ENCODE results near the gene SFMBT1. TPM values are rescaled to one million over a fixed set of nuclear protein-coding genes. Genes with fewer than 3 reads are reported as not detected.
A peak's percentile ranks its signal among the peaks of the same experiment; 100 is the strongest.

SFMBT1 gene
- polyA plus RNA-seq, 1 of the 3 experiments (the other 2 are of a cell fraction), result 0.72 TPM

DNA sequence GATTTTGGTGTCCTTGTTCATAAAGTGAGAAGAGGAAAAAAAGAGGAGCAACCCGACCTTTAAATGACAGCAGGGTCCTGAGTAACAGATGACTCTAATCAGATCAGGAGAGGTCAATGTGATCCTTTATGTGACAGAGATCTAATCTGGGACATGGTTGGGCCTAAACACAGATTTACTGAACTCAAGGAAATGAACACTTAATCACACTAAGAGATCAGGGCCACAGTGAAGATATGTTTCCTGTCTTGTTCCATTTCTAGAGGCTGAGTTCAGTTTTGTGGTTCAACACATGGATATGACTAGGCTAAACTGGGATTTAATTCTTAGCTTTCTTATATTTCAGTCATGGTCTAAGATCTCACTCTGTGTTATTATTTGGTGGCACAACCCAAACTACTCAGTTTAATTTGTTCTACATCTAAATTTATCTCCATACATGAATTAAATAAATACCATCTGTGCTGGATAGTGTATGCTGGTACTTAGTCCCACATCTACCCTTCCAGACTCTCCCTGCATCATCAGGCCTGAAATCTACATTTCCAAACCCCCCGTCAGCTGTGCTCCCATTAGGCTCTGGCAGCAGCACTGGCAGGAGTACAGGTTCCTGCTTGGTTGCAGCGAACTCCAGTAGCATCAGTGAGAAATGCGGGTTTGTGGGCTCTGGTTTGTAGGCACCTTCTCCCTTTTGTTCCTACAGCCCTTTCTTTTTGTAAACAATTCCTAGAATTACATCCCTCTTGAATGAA lies 22.6 kb downstream of the SFMBT1 start (continued):
- TF ChIP-seq, protein P1, sequence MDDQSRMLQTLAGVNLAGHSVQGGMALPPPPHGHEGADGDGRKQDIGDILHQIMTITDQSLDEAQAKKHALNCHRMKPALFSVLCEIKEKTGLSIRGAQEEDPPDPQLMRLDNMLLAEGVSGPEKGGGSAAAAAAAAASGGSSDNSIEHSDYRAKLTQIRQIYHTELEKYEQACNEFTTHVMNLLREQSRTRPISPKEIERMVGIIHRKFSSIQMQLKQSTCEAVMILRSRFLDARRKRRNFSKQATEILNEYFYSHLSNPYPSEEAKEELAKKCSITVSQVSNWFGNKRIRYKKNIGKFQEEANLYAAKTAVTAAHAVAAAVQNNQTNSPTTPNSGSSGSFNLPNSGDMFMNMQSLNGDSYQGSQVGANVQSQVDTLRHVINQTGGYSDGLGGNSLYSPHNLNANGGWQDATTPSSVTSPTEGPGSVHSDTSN (IDR thresholded peaks at IDR 0.05), result no peak
- TF ChIP-seq, protein P2, sequence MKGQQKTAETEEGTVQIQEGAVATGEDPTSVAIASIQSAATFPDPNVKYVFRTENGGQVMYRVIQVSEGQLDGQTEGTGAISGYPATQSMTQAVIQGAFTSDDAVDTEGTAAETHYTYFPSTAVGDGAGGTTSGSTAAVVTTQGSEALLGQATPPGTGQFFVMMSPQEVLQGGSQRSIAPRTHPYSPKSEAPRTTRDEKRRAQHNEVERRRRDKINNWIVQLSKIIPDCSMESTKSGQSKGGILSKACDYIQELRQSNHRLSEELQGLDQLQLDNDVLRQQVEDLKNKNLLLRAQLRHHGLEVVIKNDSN (IDR thresholded peaks at IDR 0.05; ENCODE audit: borderline replicate concordance, low read depth), result no peak
- TF ChIP-seq MEF2A (IDR thresholded peaks at IDR 0.05; ENCODE audit: borderline replicate concordance, low read depth) (no peak), NFIC (IDR thresholded peaks at IDR 0.05; ENCODE audit: borderline replicate concordance) (no peak), ELF1 (IDR thresholded peaks at IDR 0.05) (no peak), CHD2 (IDR thresholded peaks at IDR 0.05; ENCODE audit: low read length, partially characterized antibody) (no peak), NRF1 (IDR thresholded peaks at IDR 0.05; ENCODE audit: low read depth, low read length) (no peak), SIN3A (IDR thresholded peaks at IDR 0.05; ENCODE audit: borderline replicate concordance, low read depth, low read length) (no peak)
- TF ChIP-seq, protein P3, sequence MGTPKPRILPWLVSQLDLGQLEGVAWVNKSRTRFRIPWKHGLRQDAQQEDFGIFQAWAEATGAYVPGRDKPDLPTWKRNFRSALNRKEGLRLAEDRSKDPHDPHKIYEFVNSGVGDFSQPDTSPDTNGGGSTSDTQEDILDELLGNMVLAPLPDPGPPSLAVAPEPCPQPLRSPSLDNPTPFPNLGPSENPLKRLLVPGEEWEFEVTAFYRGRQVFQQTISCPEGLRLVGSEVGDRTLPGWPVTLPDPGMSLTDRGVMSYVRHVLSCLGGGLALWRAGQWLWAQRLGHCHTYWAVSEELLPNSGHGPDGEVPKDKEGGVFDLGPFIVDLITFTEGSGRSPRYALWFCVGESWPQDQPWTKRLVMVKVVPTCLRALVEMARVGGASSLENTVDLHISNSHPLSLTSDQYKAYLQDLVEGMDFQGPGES (IDR thresholded peaks at IDR 0.05; ENCODE audit: low read depth, low read length), result no peak

DNA sequence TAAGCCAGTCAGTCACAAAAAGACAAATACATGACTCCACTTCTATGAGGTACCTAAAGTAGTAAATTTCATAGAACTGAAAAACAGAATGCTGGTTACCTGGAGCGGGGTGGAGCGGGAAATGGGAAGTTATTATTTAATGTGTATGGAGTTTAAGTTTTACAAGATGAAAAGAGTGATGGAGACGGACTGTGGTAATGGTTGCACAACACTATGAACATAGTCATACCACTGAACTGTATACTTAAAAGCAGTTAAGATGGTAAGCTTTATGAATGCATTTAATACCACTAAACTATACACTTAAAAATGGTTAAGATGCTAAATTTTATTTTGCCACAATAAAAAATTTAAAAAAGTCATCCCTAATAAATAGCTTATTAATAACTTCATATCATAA lies 23.2 kb downstream of the SFMBT1 start:
- POLR2A ChIA-PET, result no interaction called here
- no peaks in the 10 kb centered on the region for H3K36me3 ChIP-seq (replicated peaks in 1 of 2; ENCODE audit: control insufficient read depth in 1 of 2, insufficient read depth in 2 of 2, low read length in 1 of 2)
- 94% methylated on average over 3 of the region's 3 CpGs for WGBS (ENCODE audit: low lambda C conversion rate)
- H3K4me1 ChIP-seq (ENCODE audit: control insufficient read depth in 1 of 2, insufficient read depth in 2 of 2, low read depth in 1 of 2, low read length in 1 of 2), result peaks cover 4 to 16% of the 10 kb centered on the region in 2 experiments; a peak in 3 of 4 replicates
- H3K9me3 ChIP-seq, result no peaks in the 10 kb centered on the region
- no peak overlapping the region for H2AFZ ChIP-seq (ENCODE audit: low read depth)
- H3K27me3 ChIP-seq (ENCODE audit: insufficient read depth), result no peaks in the 10 kb centered on the region
- H3K4me3 ChIP-seq (ENCODE audit: low read depth in 2 of 2, low read length in 1 of 2), result no peak overlapping the region
- no peak overlapping the region for H3K9ac ChIP-seq
- no peaks in the 10 kb centered on the region for H3K79me2 ChIP-seq (ENCODE audit: insufficient read depth)
- TF ChIP-seq CHD2 (IDR thresholded peaks at IDR 0.05; ENCODE audit: low read length, partially characterized antibody) (no peak), EP300 (IDR thresholded peaks at IDR 0.05; ENCODE audit: borderline replicate concordance in 1 of 2, low read depth in 1 of 2, low read length in 1 of 2) (no peak), EZH2phosphoT487 (IDR thresholded peaks at IDR 0.05; ENCODE audit: borderline replicate concordance, low read depth) (no peak), NRF1 (IDR thresholded peaks at IDR 0.05; ENCODE audit: low read depth, low read length) (no peak), MEF2A (IDR thresholded peaks at IDR 0.05; ENCODE audit: borderline replicate concordance, low read depth) (no peak), TCF12 (IDR thresholded peaks at IDR 0.05) (no peak), SIN3A (IDR thresholded peaks at IDR 0.05; ENCODE audit: borderline replicate concordance, low read depth, low read length) (no peak), NFIC (IDR thresholded peaks at IDR 0.05; ENCODE audit: borderline replicate concordance) (no peak), MXI1 (IDR thresholded peaks at IDR 0.05; ENCODE audit: low read depth, low read length) (no peak)
- TF ChIP-seq, protein P2 (IDR thresholded peaks at IDR 0.05; ENCODE audit: borderline replicate concordance, low read depth), result no peak
- TF ChIP-seq, protein P4, sequence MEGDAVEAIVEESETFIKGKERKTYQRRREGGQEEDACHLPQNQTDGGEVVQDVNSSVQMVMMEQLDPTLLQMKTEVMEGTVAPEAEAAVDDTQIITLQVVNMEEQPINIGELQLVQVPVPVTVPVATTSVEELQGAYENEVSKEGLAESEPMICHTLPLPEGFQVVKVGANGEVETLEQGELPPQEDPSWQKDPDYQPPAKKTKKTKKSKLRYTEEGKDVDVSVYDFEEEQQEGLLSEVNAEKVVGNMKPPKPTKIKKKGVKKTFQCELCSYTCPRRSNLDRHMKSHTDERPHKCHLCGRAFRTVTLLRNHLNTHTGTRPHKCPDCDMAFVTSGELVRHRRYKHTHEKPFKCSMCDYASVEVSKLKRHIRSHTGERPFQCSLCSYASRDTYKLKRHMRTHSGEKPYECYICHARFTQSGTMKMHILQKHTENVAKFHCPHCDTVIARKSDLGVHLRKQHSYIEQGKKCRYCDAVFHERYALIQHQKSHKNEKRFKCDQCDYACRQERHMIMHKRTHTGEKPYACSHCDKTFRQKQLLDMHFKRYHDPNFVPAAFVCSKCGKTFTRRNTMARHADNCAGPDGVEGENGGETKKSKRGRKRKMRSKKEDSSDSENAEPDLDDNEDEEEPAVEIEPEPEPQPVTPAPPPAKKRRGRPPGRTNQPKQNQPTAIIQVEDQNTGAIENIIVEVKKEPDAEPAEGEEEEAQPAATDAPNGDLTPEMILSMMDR (IDR thresholded peaks at IDR 0.05), result no peak
- TF ChIP-seq, protein P5, sequence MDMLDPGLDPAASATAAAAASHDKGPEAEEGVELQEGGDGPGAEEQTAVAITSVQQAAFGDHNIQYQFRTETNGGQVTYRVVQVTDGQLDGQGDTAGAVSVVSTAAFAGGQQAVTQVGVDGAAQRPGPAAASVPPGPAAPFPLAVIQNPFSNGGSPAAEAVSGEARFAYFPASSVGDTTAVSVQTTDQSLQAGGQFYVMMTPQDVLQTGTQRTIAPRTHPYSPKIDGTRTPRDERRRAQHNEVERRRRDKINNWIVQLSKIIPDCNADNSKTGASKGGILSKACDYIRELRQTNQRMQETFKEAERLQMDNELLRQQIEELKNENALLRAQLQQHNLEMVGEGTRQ (IDR thresholded peaks at IDR 0.05; ENCODE audit: borderline replicate concordance, low read depth, low read length), result no peak
- TF ChIP-seq, protein P6, sequence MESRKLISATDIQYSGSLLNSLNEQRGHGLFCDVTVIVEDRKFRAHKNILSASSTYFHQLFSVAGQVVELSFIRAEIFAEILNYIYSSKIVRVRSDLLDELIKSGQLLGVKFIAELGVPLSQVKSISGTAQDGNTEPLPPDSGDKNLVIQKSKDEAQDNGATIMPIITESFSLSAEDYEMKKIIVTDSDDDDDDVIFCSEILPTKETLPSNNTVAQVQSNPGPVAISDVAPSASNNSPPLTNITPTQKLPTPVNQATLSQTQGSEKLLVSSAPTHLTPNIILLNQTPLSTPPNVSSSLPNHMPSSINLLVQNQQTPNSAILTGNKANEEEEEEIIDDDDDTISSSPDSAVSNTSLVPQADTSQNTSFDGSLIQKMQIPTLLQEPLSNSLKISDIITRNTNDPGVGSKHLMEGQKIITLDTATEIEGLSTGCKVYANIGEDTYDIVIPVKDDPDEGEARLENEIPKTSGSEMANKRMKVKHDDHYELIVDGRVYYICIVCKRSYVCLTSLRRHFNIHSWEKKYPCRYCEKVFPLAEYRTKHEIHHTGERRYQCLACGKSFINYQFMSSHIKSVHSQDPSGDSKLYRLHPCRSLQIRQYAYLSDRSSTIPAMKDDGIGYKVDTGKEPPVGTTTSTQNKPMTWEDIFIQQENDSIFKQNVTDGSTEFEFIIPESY (IDR thresholded peaks at IDR 0.05; ENCODE audit: borderline replicate concordance, low read depth), result no peak
- no peak overlapping the region for H3K4me2 ChIP-seq
- DNase-seq, result no peak
- CTCF ChIA-PET, result interaction anchor here (0.6 to 1.4 kb wide), 4 partner anchors 9 to 36 kb away, joined by 3 to 5 read pairs (median 4); partner anchors contain the start of gene SFMBT1
- H3F3A ChIP-seq (replicated peaks; ENCODE audit: insufficient read depth), result no peaks in the 10 kb centered on the region
- H3K27ac ChIP-seq (ENCODE audit: low read depth in 2 of 2, low read length in 1 of 2), result peak overlapping the region in 1 of 2 experiments; percentile 85; a peak in 2 of 4 replicates
- no peaks in the 10 kb centered on the region for H3K9me2 ChIP-seq
- H4K20me1 ChIP-seq (ENCODE audit: insufficient read depth), result no peaks in the 10 kb centered on the region
